PC-9 (cell line): Measurements from ENCODE around the gene STK32A. TPM values are rescaled to one million over a fixed set of nuclear protein-coding genes. Genes with fewer than 3 reads are reported as not detected.

ENCODE experiments used
- BruUV-seq: library from RNA; stranded (reverse); fragments of 400-500 nt; replicated peaks from 2 replicates; lab custom pipeline; 2021; lab: Mats Ljungman, UMichigan
- CTCF ChIA-PET: fragments of 300-600 bp; sonication (Branson Sonifier 250); formaldehyde crosslinking; loops from one replicate; lab custom pipeline; 2022; ENCODE audit warnings: antibody characterized with exemption; lab: Charles Lee
- POLR2A ChIA-PET: fragments of 300-600 bp; sonication (Branson Sonifier 250); formaldehyde crosslinking; loops from one replicate; lab custom pipeline; 2022; ENCODE audit warnings: antibody characterized with exemption; ENCODE audit not compliant: unreplicated experiment; lab: Charles Lee
- DNase-seq, 2 experiments: peaks; one replicate each; pipeline versions ENCODE4 v3.0.0 to v3.0.0-alpha.2; 2015 to 2022; ENCODE audit warnings: mixed read lengths in 1 of 2
- H2AFZ ChIP-seq: fragments of 200-600 bp; sonication (generic); 2 replicates; pipeline ENCODE4 v1.8.1; 2017; ENCODE audit warnings: antibody characterized with exemption
- H3F3A ChIP-seq: fragments of 200-600 bp; sonication (generic); 2 replicates; pipeline ENCODE4 v1.8.1; 2017; ENCODE audit warnings: antibody characterized with exemption, mild to moderate bottlenecking, low read depth; ENCODE audit not compliant: insufficient read depth
- H3K27ac ChIP-seq: fragments of 200-600 bp; sonication (generic); 2 replicates; pipeline ENCODE4 v1.6.1; 2016; ENCODE audit warnings: mixed run types
- H3K27me3 ChIP-seq: fragments of 200-600 bp; sonication (generic); 2 replicates; pipeline ENCODE4 v1.6.1; 2016; ENCODE audit warnings: low read depth, mixed run types; ENCODE audit not compliant: insufficient read depth
- H3K36me3 ChIP-seq: fragments of 200-600 bp; sonication (generic); 2 replicates; pipeline ENCODE4 v1.6.1; 2016; ENCODE audit warnings: low read depth, mixed run types
- H3K4me1 ChIP-seq: fragments of 200-600 bp; sonication (generic); replicated peaks from 2 replicates; pipeline ENCODE4 v1.6.1; 2016; ENCODE audit warnings: mixed run types; ENCODE audit not compliant: insufficient read depth
- H3K4me2 ChIP-seq: fragments of 200-600 bp; sonication (generic); 2 replicates; pipeline ENCODE4 v1.6.1; 2017; ENCODE audit warnings: mixed run types
- H3K4me3 ChIP-seq: fragments of 200-600 bp; sonication (generic); 2 replicates; pipeline ENCODE4 v1.6.1; 2016; ENCODE audit warnings: mixed run types
- H3K79me2 ChIP-seq: fragments of 200-600 bp; sonication (generic); 2 replicates; pipeline ENCODE4 v1.6.1; 2017; ENCODE audit warnings: low read depth, mixed run types
- H3K9me2 ChIP-seq: fragments of 200-600 bp; sonication (generic); 2 replicates; pipeline ENCODE4 v1.8.1; 2017; ENCODE audit warnings: mild to moderate bottlenecking; ENCODE audit not compliant: insufficient read depth
- H3K9me3 ChIP-seq: fragments of 200-600 bp; sonication (generic); 2 replicates; pipeline ENCODE4 v1.8.1; 2016; ENCODE audit warnings: low read depth; ENCODE audit not compliant: insufficient read depth
- H4K20me1 ChIP-seq: fragments of 200-600 bp; sonication (generic); 2 replicates; pipeline ENCODE4 v1.8.1; 2017; ENCODE audit not compliant: insufficient read depth
- EZH2 ChIP-seq: fragments of 200-600 bp; sonication (generic); IDR thresholded peaks from 2 replicates; pipeline ENCODE4 v1.8.0; 2017; ENCODE audit warnings: antibody characterized with exemption, low read depth
- intact Hi-C: fragments of 100-400 bp; cut with micrococcal nuclease; formaldehyde crosslinking; loops from one replicate; pipeline ENCODE4 v1.10.0; 2022; ENCODE audit not compliant: unreplicated experiment
- total RNA-seq: library from RNA; stranded (reverse); gene quantifications from 2 replicates; pipeline ENCODE4 v1.2.3, GENCODE V29; 2021
- TF ChIP-seq, protein P1 (sequence below): fragments of 200-600 bp; sonication (generic); conservative IDR thresholded peaks from 2 replicates; pipeline ENCODE4 v1.6.1; 2017; ENCODE audit warnings: mixed run types, antibody characterized with exemption, mild to moderate bottlenecking, moderate library complexity

Gene STK32A
- total RNA-seq, 1 experiment from 2014 or later = not detected

DNA sequence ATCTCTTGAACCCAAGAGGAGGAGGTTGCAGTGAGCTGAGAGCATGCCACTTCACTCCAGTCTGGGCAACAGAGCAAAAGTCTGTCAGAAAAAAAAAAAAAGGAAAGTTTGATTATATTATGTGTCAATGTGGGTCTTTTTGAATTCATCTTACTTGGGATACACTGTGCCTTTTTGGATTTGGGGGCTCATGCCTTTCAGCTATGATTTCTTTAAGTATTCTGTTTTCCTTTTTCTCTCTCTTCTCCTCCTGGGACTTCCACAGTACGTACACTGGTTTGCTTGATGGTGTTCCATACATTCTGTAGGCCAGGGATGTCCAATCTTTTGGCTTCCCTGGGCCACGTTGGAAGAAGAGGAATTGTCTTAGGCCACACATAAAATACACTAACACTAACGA lies 146.7 kb downstream of the STK32A start:
- H3K4me2 ChIP-seq = no peak overlapping the region
- no peak for DNase-seq
- H4K20me1 ChIP-seq = 0 out of 2 replicates have a peak, but pooled peaks cover 3% of the 10 kb centered on the region
- H3K27me3 ChIP-seq = 0 out of 2 replicates have a peak, but pooled peaks cover 2% of the 10 kb centered on the region
- H3K4me1 ChIP-seq = no peaks in the 10 kb centered on the region
- no peaks in the 10 kb centered on the region for H3K79me2 ChIP-seq
- ChIA-PET CTCF (no interaction called here), POLR2A (no interaction called here)
- no peak overlapping the region for H3K27ac ChIP-seq
- no peaks in the 10 kb centered on the region for H3K9me3 ChIP-seq
- no peaks in the 10 kb centered on the region for H3K9me2 ChIP-seq
- no TSS peak for BruUV-seq
- no peak for TF ChIP-seq EZH2
- TF ChIP-seq, protein P1, sequence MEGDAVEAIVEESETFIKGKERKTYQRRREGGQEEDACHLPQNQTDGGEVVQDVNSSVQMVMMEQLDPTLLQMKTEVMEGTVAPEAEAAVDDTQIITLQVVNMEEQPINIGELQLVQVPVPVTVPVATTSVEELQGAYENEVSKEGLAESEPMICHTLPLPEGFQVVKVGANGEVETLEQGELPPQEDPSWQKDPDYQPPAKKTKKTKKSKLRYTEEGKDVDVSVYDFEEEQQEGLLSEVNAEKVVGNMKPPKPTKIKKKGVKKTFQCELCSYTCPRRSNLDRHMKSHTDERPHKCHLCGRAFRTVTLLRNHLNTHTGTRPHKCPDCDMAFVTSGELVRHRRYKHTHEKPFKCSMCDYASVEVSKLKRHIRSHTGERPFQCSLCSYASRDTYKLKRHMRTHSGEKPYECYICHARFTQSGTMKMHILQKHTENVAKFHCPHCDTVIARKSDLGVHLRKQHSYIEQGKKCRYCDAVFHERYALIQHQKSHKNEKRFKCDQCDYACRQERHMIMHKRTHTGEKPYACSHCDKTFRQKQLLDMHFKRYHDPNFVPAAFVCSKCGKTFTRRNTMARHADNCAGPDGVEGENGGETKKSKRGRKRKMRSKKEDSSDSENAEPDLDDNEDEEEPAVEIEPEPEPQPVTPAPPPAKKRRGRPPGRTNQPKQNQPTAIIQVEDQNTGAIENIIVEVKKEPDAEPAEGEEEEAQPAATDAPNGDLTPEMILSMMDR = no peak
- intact Hi-C loops = no loop called here
- H3F3A ChIP-seq = no peaks in the 10 kb centered on the region
- no peak overlapping the region for H3K4me3 ChIP-seq
- no peak overlapping the region for H2AFZ ChIP-seq
- no peaks in the 10 kb centered on the region for H3K36me3 ChIP-seq

DNA sequence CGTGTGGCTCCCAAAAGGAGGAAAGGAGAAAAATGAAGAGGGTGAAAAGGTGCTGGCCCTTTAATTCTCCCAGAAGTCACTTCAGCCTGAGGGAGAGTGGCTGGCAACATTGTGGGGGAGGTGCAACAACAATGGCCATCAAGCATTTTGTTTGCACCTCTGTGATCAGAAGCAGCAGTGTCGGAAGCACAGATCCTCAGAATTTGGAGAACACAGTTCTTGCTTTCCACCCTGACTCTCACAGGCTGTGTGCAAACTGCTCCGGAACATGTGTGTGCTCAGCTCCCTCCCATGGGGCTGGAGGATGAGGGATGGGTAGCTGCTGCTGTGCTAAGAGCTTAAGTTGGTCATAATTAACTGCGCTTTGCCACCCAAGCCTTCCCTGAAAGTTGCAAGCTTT lies 147.9 kb downstream of the STK32A start:
- ChIA-PET CTCF (no interaction called here), POLR2A (no interaction called here)
- no peaks in the 10 kb centered on the region for H3K9me2 ChIP-seq
- H3K4me1 ChIP-seq = no peaks in the 10 kb centered on the region
- no peak overlapping the region for H3K4me3 ChIP-seq
- no peak for DNase-seq
- H4K20me1 ChIP-seq = 0 out of 2 replicates have a peak, but pooled peaks cover 3% of the 10 kb centered on the region
- no peak for TF ChIP-seq EZH2
- TF ChIP-seq, protein P1 = no peak
- intact Hi-C loops = no loop called here
- 0 out of 2 replicates have a peak, but pooled peaks cover 2% of the 10 kb centered on the region for H3K27me3 ChIP-seq
- no peaks in the 10 kb centered on the region for H3F3A ChIP-seq
- H3K9me3 ChIP-seq = no peaks in the 10 kb centered on the region
- H3K27ac ChIP-seq = no peak overlapping the region
- BruUV-seq = no TSS peak
- no peaks in the 10 kb centered on the region for H3K36me3 ChIP-seq
- H3K79me2 ChIP-seq = no peaks in the 10 kb centered on the region
- H2AFZ ChIP-seq = peak overlapping the region; percentile 62; the same call in 1 of the 2 replicates
- peak overlapping the region; percentile 13; the same call in 1 of the 2 replicates for H3K4me2 ChIP-seq

DNA sequence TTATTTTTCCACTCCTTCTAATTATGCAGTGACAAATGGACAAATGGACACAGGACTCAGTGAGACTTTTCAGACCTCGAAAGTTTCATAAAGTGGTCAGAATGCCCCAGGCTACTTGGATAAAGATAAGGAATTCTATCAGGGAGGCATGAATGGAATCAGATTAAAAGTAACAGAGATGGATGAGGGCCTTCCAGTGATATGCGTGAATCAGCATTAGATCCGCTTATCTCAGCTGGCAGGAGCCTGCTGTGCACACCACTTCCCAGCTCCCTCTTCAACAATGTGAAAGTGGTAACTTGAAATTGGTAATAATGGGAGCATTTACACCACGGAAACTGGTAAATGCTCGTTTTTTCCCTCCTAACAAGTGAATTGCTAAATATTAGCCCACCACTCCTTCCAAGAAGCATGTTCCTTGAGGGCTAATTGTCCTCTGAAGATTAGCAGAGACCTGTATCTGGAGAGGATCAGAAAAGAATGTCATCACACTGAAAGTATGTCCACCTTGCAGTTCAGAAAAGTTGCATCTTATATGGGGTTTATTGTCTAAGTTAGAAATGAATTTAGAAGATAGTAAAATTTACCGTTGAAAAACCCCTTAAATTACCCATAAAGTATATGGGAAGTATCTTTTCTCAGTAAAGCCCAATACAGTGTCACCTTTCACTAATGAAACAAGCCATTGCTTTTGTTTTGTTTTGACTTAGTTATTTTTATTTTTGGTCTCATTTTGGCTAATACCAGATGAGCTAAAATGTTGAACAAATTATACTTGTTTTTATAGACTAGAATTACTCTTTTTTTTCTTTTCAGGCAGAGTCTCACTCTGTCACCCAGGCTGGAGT lies 149.7 kb downstream of the STK32A start:
- POLR2A ChIA-PET = no interaction called here
- no peaks in the 10 kb centered on the region for H3F3A ChIP-seq
- no peaks in the 10 kb centered on the region for H3K79me2 ChIP-seq
- no peaks in the 10 kb centered on the region for H3K9me3 ChIP-seq
- peaks cover 8% of the 10 kb centered on the region; the same call in 1 of the 2 replicates for H3K27me3 ChIP-seq
- no peak overlapping the region for H3K4me2 ChIP-seq
- H3K36me3 ChIP-seq = no peaks in the 10 kb centered on the region
- H3K9me2 ChIP-seq = no peaks in the 10 kb centered on the region
- no peaks in the 10 kb centered on the region for H3K4me1 ChIP-seq
- 0 out of 2 replicates have a peak, but pooled peaks cover 3% of the 10 kb centered on the region for H4K20me1 ChIP-seq
- no peak overlapping the region for H2AFZ ChIP-seq
- no TSS peak for BruUV-seq
- H3K4me3 ChIP-seq = no peak overlapping the region
- DNase-seq = no peak
- TF ChIP-seq EZH2 = no peak
- TF ChIP-seq, protein P1 = no peak
- no peak overlapping the region for H3K27ac ChIP-seq
- CTCF ChIA-PET = no interaction called here
- intact Hi-C loops = no loop called here
